ENCODE measurements around the gene HYAL2. TPM values are rescaled to one million over a fixed set of nuclear protein-coding genes. Genes with fewer than 3 reads are reported as not detected.

Gene HYAL2
- total RNA-seq, 5 donors from 2014 or later (not counting 1 experiment from before 2014, with no cell fraction given), result 0.50 to 6.8 (median 3.0) TPM

DNA sequence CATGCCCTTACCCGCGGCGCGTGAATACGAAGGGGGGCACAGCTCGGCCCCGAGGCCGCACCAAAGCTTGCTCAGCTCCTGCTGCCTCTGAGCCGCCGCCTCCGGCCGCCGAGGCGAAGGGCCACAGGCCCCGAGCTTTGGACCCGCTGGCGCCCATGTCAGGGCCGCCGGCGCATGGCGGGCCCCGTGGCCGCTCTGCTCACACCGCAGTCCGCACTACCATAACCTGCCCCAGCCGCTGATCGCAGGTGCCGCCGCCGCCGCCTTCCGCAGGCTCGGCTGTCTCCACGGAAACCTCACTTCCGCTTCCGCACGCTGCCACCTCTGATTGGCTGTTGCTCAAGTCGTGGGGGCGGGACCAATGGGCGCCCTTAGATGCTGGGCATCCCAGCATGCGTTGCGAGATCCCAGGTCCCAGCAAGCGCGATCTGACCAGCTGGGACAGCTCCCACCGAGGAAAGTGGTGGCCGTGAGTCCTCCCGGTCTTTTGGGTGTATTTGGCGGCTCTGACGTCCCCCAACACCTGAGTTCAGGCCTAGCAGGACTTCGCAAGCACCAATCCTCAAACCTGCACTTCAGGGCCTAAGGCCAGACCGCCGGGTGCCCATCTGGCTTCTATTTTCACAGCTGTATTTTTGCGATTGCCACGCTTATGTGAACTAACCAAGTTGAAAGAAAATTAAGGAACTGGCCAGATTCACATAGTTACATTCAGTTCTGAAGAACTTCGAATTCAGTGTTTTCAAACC lies 5.6 kb upstream of the HYAL2 start, which contains the start of gene TUSC2:
TSS of gene TUSC2 (minus strand) at position 281 of the 749 bp plus-strand sequence. CDS start at position 157, 124 bp downstream.
- POLR2A ChIA-PET, result interaction anchor here (0.6 to 2.5 kb wide), 5 partner anchors 9 to 103 kb away, joined by 3 to 11 read pairs (median 4); partner anchors contain the start of genes CYB561D2 (in 1 of the 2) and NPRL2 (in 1 of the 2)
- ATAC-seq (replicated peaks in 1 of 4), result peak; percentile 93 to 96 (median 95)
- peaks cover 19% of the 10 kb centered on the region for H3K36me3 Mint-ChIP-seq
- H3K4me3 Mint-ChIP-seq, result peak within 1 kb of the TSS; percentile 86 to 92 (median 89)
- Histone ChIP-seq H3K4me3 (ENCODE audit: control insufficient read depth in 1 of 2, extremely low read depth in 1 of 2, low read length in 1 of 2) (peak within 1 kb of the TSS; percentile 77 to 90), H3K4me1 (ENCODE audit: control insufficient read depth in 1 of 2, extremely low read depth in 1 of 2, insufficient read depth in 2 of 2, low read length in 2 of 2) (peaks cover 6 to 44% of the 10 kb centered on the region in 2 experiments), H3K27ac (ENCODE audit: low read length) (peak within 1 kb of the TSS; percentile 69), H3K9me3 (no peaks in the 10 kb centered on the region), H3K36me3 (ENCODE audit: control insufficient read depth in 2 of 2, extremely low read depth in 1 of 2, insufficient read depth in 1 of 2, low read length in 1 of 2) (peaks cover 14 to 40% of the 10 kb centered on the region in 2 donors), H3K27me3 (replicated peaks in 1 of 2; ENCODE audit: control insufficient read depth in 2 of 2, extremely low read depth in 1 of 2, insufficient read depth in 2 of 2, low read length in 1 of 2) (no peaks in the 10 kb centered on the region)
- peaks cover 15 to 36% (median 25%) of the 10 kb centered on the region in 3 donors for H3K4me1 Mint-ChIP-seq
- peak; percentile 86 to 98 (median 94) for DNase-seq
- CTCF ChIA-PET, result interaction anchor here (0.5 to 1.7 kb wide), 6 partner anchors 9 to 100 kb away, joined by 3 to 11 read pairs (median 3); no protein-coding TSS in a partner anchor
- H3K27me3 Mint-ChIP-seq, result no peaks in the 10 kb centered on the region
- no peaks in the 10 kb centered on the region for H3K9me3 Mint-ChIP-seq
- 3% methylated on average over 54 of the region's 55 CpGs for WGBS (ENCODE audit: insufficient coverage)
- peak within 1 kb of the TSS; percentile 85 to 87 for H3K27ac Mint-ChIP-seq

DNA sequence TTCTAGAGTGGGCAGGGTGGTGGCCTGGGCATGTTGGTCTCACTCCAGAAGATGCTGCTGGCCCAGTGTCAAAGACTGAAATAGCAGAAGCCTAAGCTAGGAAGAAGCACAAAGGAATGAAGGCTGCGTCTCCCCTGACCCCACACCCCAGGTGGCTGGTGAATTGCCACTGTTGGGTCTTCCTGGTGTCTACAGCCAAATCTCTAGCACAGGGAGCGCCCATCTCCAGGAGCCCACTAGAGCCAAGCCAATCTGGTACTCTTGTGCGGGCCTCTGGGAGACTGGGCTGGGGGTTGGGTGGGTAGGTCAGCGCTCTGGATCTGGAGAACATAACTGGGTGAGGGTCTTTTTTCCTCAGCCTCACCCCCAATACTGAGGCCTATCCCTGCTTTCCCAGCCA lies 4.6 kb upstream of the HYAL2 start:
- DNase-seq, result no peak
- peak overlapping the region; percentile 77 to 90 for H3K4me3 ChIP-seq (ENCODE audit: control insufficient read depth in 1 of 2, extremely low read depth in 1 of 2, low read length in 1 of 2)

DNA sequence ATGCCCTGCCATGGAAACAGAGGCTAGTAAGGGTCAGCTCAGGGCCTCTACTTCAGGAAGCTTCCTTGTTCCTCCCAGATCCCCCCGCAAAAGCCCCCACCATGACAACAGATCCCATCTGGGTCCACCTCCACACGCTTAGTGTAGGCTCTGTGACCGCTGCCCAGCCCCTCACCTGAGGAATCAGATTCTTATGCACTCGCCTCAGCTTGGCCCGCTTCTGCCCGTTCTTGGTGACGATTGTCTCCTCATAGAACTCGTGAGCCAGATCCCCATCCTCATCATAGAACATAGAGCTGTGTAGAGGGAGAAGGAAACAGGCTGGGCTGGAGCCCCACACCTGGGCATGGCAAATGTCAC lies 3.6 kb upstream of the HYAL2 start:
- Mint-ChIP-seq H3K27me3 (no peaks in the 10 kb centered on the region), H3K27ac (no peak overlapping the region), H3K36me3 (peaks cover 13% of the 10 kb centered on the region), H3K4me3 (peak overlapping the region; percentile 21 to 89 (median 86)), H3K4me1 (peaks cover 15 to 35% (median 22%) of the 10 kb centered on the region in 3 donors), H3K9me3 (no peaks in the 10 kb centered on the region)
- H3K9me3 ChIP-seq, result no peaks in the 10 kb centered on the region
- ChIA-PET POLR2A (no interaction called here), CTCF (no interaction called here)
- no peak for DNase-seq
- no peaks in the 10 kb centered on the region for H3K27me3 ChIP-seq (replicated peaks in 1 of 2; ENCODE audit: control insufficient read depth in 2 of 2, extremely low read depth in 1 of 2, insufficient read depth in 2 of 2, low read length in 1 of 2)
- WGBS (ENCODE audit: insufficient coverage), result no CpG with 5 or more reads among the region's 8 CpGs
- H3K4me3 ChIP-seq (ENCODE audit: control insufficient read depth in 1 of 2, extremely low read depth in 1 of 2, low read length in 1 of 2), result no peak overlapping the region
- H3K4me1 ChIP-seq (ENCODE audit: control insufficient read depth in 1 of 2, extremely low read depth in 1 of 2, insufficient read depth in 2 of 2, low read length in 2 of 2), result peaks cover 8 to 45% of the 10 kb centered on the region in 2 experiments
- ATAC-seq (replicated peaks in 1 of 4), result no peak
- H3K36me3 ChIP-seq (ENCODE audit: control insufficient read depth in 2 of 2, extremely low read depth in 1 of 2, insufficient read depth in 1 of 2, low read length in 1 of 2), result peaks cover 6 to 25% of the 10 kb centered on the region in 2 donors
- no peak overlapping the region for H3K27ac ChIP-seq (ENCODE audit: low read length)

More for the DNA sequence above, 4.6 kb upstream of the HYAL2 start:
- H3K27ac ChIP-seq (ENCODE audit: low read length), result peak overlapping the region; percentile 61
- no peak for ATAC-seq (replicated peaks in 1 of 4)
- peaks cover 15 to 37% (median 22%) of the 10 kb centered on the region in 3 donors for H3K4me1 Mint-ChIP-seq
- H3K36me3 Mint-ChIP-seq, result peaks cover 16% of the 10 kb centered on the region
- no CpG with 5 or more reads among the region's 4 CpGs for WGBS (ENCODE audit: insufficient coverage)
- H3K36me3 ChIP-seq (ENCODE audit: control insufficient read depth in 2 of 2, extremely low read depth in 1 of 2, insufficient read depth in 1 of 2, low read length in 1 of 2), result peaks cover 14 to 35% of the 10 kb centered on the region in 2 donors
- ChIA-PET POLR2A (interaction anchor here (0.8 to 2.5 kb wide), 2 partner anchors 10 to 23 kb away, joined by 3 to 11 read pairs; partner anchors contain the start of genes CYB561D2 (in 1 of the 2) and NPRL2 (in 1 of the 2)), CTCF (interaction anchor here (0.5 to 1.7 kb wide), 3 partner anchors 10 to 76 kb away, joined by 3 to 11 read pairs (median 3); no protein-coding TSS in a partner anchor)
- H3K27me3 Mint-ChIP-seq, result no peaks in the 10 kb centered on the region
- peak overlapping the region; percentile 86 to 92 (median 89) for H3K4me3 Mint-ChIP-seq
- no peaks in the 10 kb centered on the region for H3K9me3 ChIP-seq
- no peaks in the 10 kb centered on the region for H3K27me3 ChIP-seq (replicated peaks in 1 of 2; ENCODE audit: control insufficient read depth in 2 of 2, extremely low read depth in 1 of 2, insufficient read depth in 2 of 2, low read length in 1 of 2)
- H3K4me1 ChIP-seq (ENCODE audit: control insufficient read depth in 1 of 2, extremely low read depth in 1 of 2, insufficient read depth in 2 of 2, low read length in 2 of 2), result peaks cover 6 to 42% of the 10 kb centered on the region in 2 experiments
- peak overlapping the region; percentile 58 to 63 for H3K27ac Mint-ChIP-seq
- H3K9me3 Mint-ChIP-seq, result no peaks in the 10 kb centered on the region

DNA sequence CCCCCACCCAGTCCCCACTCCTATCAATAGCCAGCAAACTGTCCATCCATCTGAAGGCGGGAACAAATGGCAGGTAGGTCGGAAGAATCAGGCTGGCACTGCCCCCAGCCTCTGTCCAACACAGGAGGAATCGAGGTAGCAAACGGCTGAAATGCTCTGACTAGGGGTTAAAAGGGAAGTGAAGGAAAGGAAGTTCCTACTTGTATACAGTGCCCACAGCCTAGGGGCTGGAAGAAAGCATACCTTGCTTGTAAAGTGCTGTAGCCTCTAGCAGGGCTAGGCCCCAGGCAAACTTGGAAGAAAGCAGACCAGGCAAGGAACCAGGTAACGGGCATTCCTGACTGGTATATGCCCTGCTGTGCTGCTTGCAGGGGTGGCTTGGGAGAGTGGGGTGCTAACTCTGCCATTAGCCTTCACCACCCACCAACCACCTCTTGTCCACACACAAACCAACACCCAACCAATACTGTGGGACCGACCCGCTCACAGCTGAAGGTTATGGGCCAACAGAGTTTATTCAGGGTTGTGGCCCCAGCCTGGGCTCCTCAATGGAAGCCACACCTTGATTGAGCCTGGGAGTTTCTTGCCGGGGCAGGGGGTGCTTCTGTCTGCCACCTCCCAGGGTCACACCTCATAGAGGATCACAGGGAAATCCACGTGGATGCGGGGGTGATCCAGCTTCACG lies 3.1 kb upstream of the HYAL2 start:
- Histone ChIP-seq H3K27ac (ENCODE audit: low read length) (no peak overlapping the region), H3K27me3 (replicated peaks in 1 of 2; ENCODE audit: control insufficient read depth in 2 of 2, extremely low read depth in 1 of 2, insufficient read depth in 2 of 2, low read length in 1 of 2) (no peaks in the 10 kb centered on the region), H3K9me3 (no peaks in the 10 kb centered on the region), H3K36me3 (ENCODE audit: control insufficient read depth in 2 of 2, extremely low read depth in 1 of 2, insufficient read depth in 1 of 2, low read length in 1 of 2) (peaks cover 2 to 20% of the 10 kb centered on the region in 2 donors), H3K4me3 (ENCODE audit: control insufficient read depth in 1 of 2, extremely low read depth in 1 of 2, low read length in 1 of 2) (no peak overlapping the region), H3K4me1 (ENCODE audit: control insufficient read depth in 1 of 2, extremely low read depth in 1 of 2, insufficient read depth in 2 of 2, low read length in 2 of 2) (peaks cover 9 to 48% of the 10 kb centered on the region in 2 experiments)
- POLR2A ChIA-PET, result no interaction called here
- DNase-seq, result no peak
- Mint-ChIP-seq H3K4me1 (peaks cover 16 to 36% (median 23%) of the 10 kb centered on the region in 3 donors), H3K36me3 (peaks cover 7% of the 10 kb centered on the region), H3K27me3 (no peaks in the 10 kb centered on the region), H3K9me3 (no peaks in the 10 kb centered on the region), H3K27ac (no peak overlapping the region), H3K4me3 (peak overlapping the region in 1 of 3 donors; percentile 89)
- no peak for ATAC-seq (replicated peaks in 1 of 4)
- CTCF ChIA-PET, result interaction anchor here in 1 of 2 donors (1.2 to 1.5 kb wide), 2 partner anchors 11 to 90 kb away, joined by 3 to 5 read pairs; no protein-coding TSS in a partner anchor
- 98% methylated on average over 5 of the region's 11 CpGs for WGBS (ENCODE audit: insufficient coverage)

DNA sequence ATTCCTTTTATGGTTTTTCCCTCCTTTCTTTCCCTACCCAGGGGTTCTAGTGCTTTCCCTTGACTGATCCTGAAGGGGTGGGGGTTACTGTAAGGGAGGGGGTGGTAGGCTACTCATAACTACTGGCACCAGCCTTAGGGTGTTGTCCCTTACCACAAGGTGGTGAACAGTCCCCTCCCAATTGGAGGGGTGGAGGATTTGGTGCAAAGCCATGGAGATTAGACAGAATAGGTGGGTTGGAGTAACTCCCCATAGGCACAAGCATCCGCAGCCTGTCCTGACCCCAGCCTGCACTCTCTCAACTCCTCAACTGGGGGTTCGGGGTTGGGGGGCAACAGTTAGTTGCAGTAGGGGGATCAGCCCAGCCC lies 2.6 kb upstream of the HYAL2 start:
- H3K4me1 Mint-ChIP-seq, result peaks cover 21 to 42% (median 29%) of the 10 kb centered on the region in 3 donors
- H3K27ac ChIP-seq (ENCODE audit: low read length), result no peak overlapping the region
- H3K4me3 Mint-ChIP-seq, result peak overlapping the region in 1 of 3 donors; percentile 47
- H3K36me3 Mint-ChIP-seq, result peaks cover 4% of the 10 kb centered on the region
- ChIA-PET CTCF (interaction anchor here in 1 of 2 donors (0.9 to 1.5 kb wide), 3 partner anchors 12 to 90 kb away, joined by 3 to 5 read pairs (median 3); no protein-coding TSS in a partner anchor), POLR2A (no interaction called here)
- H3K9me3 Mint-ChIP-seq, result no peaks in the 10 kb centered on the region
- no peaks in the 10 kb centered on the region for H3K27me3 Mint-ChIP-seq
- H3K36me3 ChIP-seq (ENCODE audit: control insufficient read depth in 2 of 2, extremely low read depth in 1 of 2, insufficient read depth in 1 of 2, low read length in 1 of 2), result peaks cover 2 to 15% of the 10 kb centered on the region in 2 donors
- H3K27me3 ChIP-seq (replicated peaks in 1 of 2; ENCODE audit: control insufficient read depth in 2 of 2, extremely low read depth in 1 of 2, insufficient read depth in 2 of 2, low read length in 1 of 2), result no peaks in the 10 kb centered on the region
- H3K9me3 ChIP-seq, result no peaks in the 10 kb centered on the region
- peaks cover 12 to 54% of the 10 kb centered on the region in 2 experiments for H3K4me1 ChIP-seq (ENCODE audit: control insufficient read depth in 1 of 2, extremely low read depth in 1 of 2, insufficient read depth in 2 of 2, low read length in 2 of 2)
- H3K27ac Mint-ChIP-seq, result peak overlapping the region in 1 of 2 donors; percentile 34
- ATAC-seq (replicated peaks in 1 of 4), result no peak
- DNase-seq, result no peak
- no CpG with 5 or more reads among the region's 2 CpGs for WGBS (ENCODE audit: insufficient coverage)
- H3K4me3 ChIP-seq (ENCODE audit: control insufficient read depth in 1 of 2, extremely low read depth in 1 of 2, low read length in 1 of 2), result no peak overlapping the region
